ENCODE results near the gene ICAM2.

- TF ChIP-seq CTCF (IDR thresholded peaks at IDR 0.05) (no peak), EP300 (IDR thresholded peaks at IDR 0.05) (no peak)
Measured at GRCh38 chr17:64070213-64070612, 49.8 kb upstream of the ICAM2 start.

All from ovary (tissue), 3 donors.